ENCODE data around the gene OR2V2. TPM values are rescaled to one million over a fixed set of nuclear protein-coding genes. Genes with fewer than 3 reads are reported as not detected.

Gene OR2V2
- total RNA-seq, 1 experiment from 2014 or later = not detected

- POLR2A ChIA-PET (ENCODE audit: unreplicated experiment) = no interaction called here
- Histone ChIP-seq H3K36me3 (ENCODE audit: low read depth, low read length) (no peaks in the 10 kb centered on the region), H3K9me2 (replicated peaks; ENCODE audit: low read length) (no peaks in the 10 kb centered on the region), H3K27me3 (ENCODE audit: low read length) (no peaks in the 10 kb centered on the region), H3F3A (ENCODE audit: low read length, unreplicated experiment) (no peaks in the 10 kb centered on the region), H3K4me1 (ENCODE audit: insufficient read depth, low read length) (peaks cover 11% of the 10 kb centered on the region), H4K20me1 (ENCODE audit: low read length) (no peaks in the 10 kb centered on the region), H3K4me3 (ENCODE audit: low read length) (no peak overlapping the region), H2AFZ (ENCODE audit: low read length) (no peak overlapping the region), H3K9me3 (ENCODE audit: low read length) (no peaks in the 10 kb centered on the region), H3K4me2 (ENCODE audit: low read length) (no peak overlapping the region), H3K79me2 (ENCODE audit: low read length) (peaks cover 5% of the 10 kb centered on the region; the same call in 1 of the 2 replicates), H3K9ac (ENCODE audit: low read length) (no peak overlapping the region), H3K27ac (ENCODE audit: low read length) (no peak overlapping the region)
- BruUV-seq (replicated peaks) = no TSS peak
- TF ChIP-seq CTCF (conservative IDR thresholded peaks at IDR 0.05; ENCODE audit: low read depth, low read length) (no peak), EZH2 (IDR thresholded peaks at IDR 0.05; ENCODE audit: low read length, unreplicated experiment) (no peak), EZH2phosphoT487 (IDR thresholded peaks at IDR 0.05; ENCODE audit: borderline replicate concordance, low read length) (no peak)
- DNase-seq (no peak), ATAC-seq (no peak)
- CTCF ChIA-PET = no interaction called here
- intact Hi-C loops (cut with micrococcal nuclease) = no loop called here
Measured at GRCh38 chr5:181200816-181201215, 53.4 kb downstream of the OR2V2 start.

GRCh38 chr5:181203093-181203711 is 55.8 kb downstream of the OR2V2 start:
- Histone ChIP-seq H3K27me3 (ENCODE audit: low read length) (no peaks in the 10 kb centered on the region), H3K4me2 (ENCODE audit: low read length) (peak overlapping the region; percentile 85), H3K9me2 (replicated peaks; ENCODE audit: low read length) (no peaks in the 10 kb centered on the region), H3K27ac (ENCODE audit: low read length) (no peak overlapping the region), H3F3A (ENCODE audit: low read length, unreplicated experiment) (no peaks in the 10 kb centered on the region), H3K9ac (ENCODE audit: low read length) (no peak overlapping the region), H3K4me1 (ENCODE audit: insufficient read depth, low read length) (peaks cover 18% of the 10 kb centered on the region), H3K4me3 (ENCODE audit: low read length) (peak overlapping the region; percentile 85), H3K9me3 (ENCODE audit: low read length) (no peaks in the 10 kb centered on the region), H2AFZ (ENCODE audit: low read length) (no peak overlapping the region), H4K20me1 (ENCODE audit: low read length) (no peaks in the 10 kb centered on the region), H3K36me3 (ENCODE audit: low read depth, low read length) (no peaks in the 10 kb centered on the region), H3K79me2 (ENCODE audit: low read length) (peaks cover 5% of the 10 kb centered on the region; the same call in 1 of the 2 replicates)
- intact Hi-C loops (cut with micrococcal nuclease) = no loop called here
- ATAC-seq = no peak
- DNase-seq = no peak
- no TSS peak for BruUV-seq (replicated peaks)
- no peak for TF ChIP-seq EZH2 (IDR thresholded peaks at IDR 0.05; ENCODE audit: low read length, unreplicated experiment)
- POLR2A ChIA-PET (ENCODE audit: unreplicated experiment) = no interaction called here
- CTCF ChIA-PET = no interaction called here

- peak overlapping the region; percentile 85 for H3K4me2 ChIP-seq (ENCODE audit: low read length)
- BruUV-seq (replicated peaks) = no TSS peak
- H3K9ac ChIP-seq (ENCODE audit: low read length) = peak overlapping the region; percentile 41
- CTCF ChIA-PET = no interaction called here
- H3F3A ChIP-seq (ENCODE audit: low read length, unreplicated experiment) = no peaks in the 10 kb centered on the region
- peak overlapping the region; percentile 95 for H2AFZ ChIP-seq (ENCODE audit: low read length)
- no peaks in the 10 kb centered on the region for H3K9me3 ChIP-seq (ENCODE audit: low read length)
- peak overlapping the region; percentile 85 for H3K4me3 ChIP-seq (ENCODE audit: low read length)
- no peak overlapping the region for H3K27ac ChIP-seq (ENCODE audit: low read length)
- ATAC-seq (0 out of 2 replicates have a peak, but pooled peaks have one; percentile 1), DNase-seq (no peak)
- no peaks in the 10 kb centered on the region for H3K27me3 ChIP-seq (ENCODE audit: low read length)
- POLR2A ChIA-PET (ENCODE audit: unreplicated experiment) = no interaction called here
- H4K20me1 ChIP-seq (ENCODE audit: low read length) = no peaks in the 10 kb centered on the region
- H3K4me1 ChIP-seq (ENCODE audit: insufficient read depth, low read length) = peaks cover 18% of the 10 kb centered on the region
- H3K36me3 ChIP-seq (ENCODE audit: low read depth, low read length) = no peaks in the 10 kb centered on the region
- intact Hi-C loops (cut with micrococcal nuclease) = no loop called here
- peaks cover 5% of the 10 kb centered on the region; the same call in 1 of the 2 replicates for H3K79me2 ChIP-seq (ENCODE audit: low read length)
- no peak for TF ChIP-seq EZH2phosphoT487 (IDR thresholded peaks at IDR 0.05; ENCODE audit: borderline replicate concordance, low read length)
- no peak for TF ChIP-seq EZH2 (IDR thresholded peaks at IDR 0.05; ENCODE audit: low read length, unreplicated experiment)
- no peak for TF ChIP-seq CTCF (conservative IDR thresholded peaks at IDR 0.05; ENCODE audit: low read depth, low read length)
- no peaks in the 10 kb centered on the region for H3K9me2 ChIP-seq (replicated peaks; ENCODE audit: low read length)
Measured at GRCh38 chr5:181203777-181204112, 56.4 kb downstream of the OR2V2 start.
